HEK293T (cell line): Measurements from ENCODE around the gene C1QTNF6.

Experiments used
- CTCF ChIA-PET: fragments of 350-600 bp; formaldehyde crosslinking; extraction: SDS; loops from one replicate; lab custom pipeline; 2021; ENCODE audit warnings: antibody characterized with exemption, inconsistent platforms; lab: Yijun Ruan, JAX
- POLR2A ChIA-PET: fragments of 350-600 bp; formaldehyde crosslinking; extraction: SDS; loops from one replicate; lab custom pipeline; 2020; ENCODE audit warnings: antibody characterized with exemption, inconsistent platforms; lab: Yijun Ruan, JAX
- DNase-seq: peaks from one replicate; pipeline ENCODE4 v3.0.0; 2012; ENCODE audit warnings: mixed read lengths; ENCODE audit errors: extremely low spot score
- ARNT ChIP-seq: fragments of 450-650 bp; IDR thresholded peaks from 2 replicates; pipeline ENCODE4 v1.6.1; 2017; ENCODE audit warnings: mild to moderate bottlenecking
- BHLHE40 ChIP-seq: fragments of 450-650 bp; IDR thresholded peaks from 2 replicates; pipeline ENCODE4 v1.6.1; 2016; ENCODE audit warnings: mild to moderate bottlenecking, moderate library complexity, borderline replicate concordance
- CTBP1 ChIP-seq: fragments of 450-650 bp; IDR thresholded peaks from 2 replicates; pipeline ENCODE4 v1.6.1; 2016; ENCODE audit warnings: borderline replicate concordance
- ELF4 ChIP-seq: fragments of 450-650 bp; IDR thresholded peaks from 2 replicates; pipeline ENCODE4 v1.6.1; 2017; ENCODE audit warnings: antibody characterized with exemption
- FOXA1 ChIP-seq: fragments of 450-650 bp; IDR thresholded peaks from 2 replicates; pipeline ENCODE4 v1.6.1; 2016; ENCODE audit warnings: mild to moderate bottlenecking
- FOXK2 ChIP-seq: fragments of 450-650 bp; IDR thresholded peaks from 2 replicates; pipeline ENCODE4 v1.6.1; 2016; ENCODE audit warnings: mild to moderate bottlenecking
- FOXM1 ChIP-seq: fragments of 450-650 bp; IDR thresholded peaks from 2 replicates; pipeline ENCODE4 v1.6.1; 2017; ENCODE audit warnings: mild to moderate bottlenecking, borderline replicate concordance
- HDGF ChIP-seq: fragments of 450-650 bp; IDR thresholded peaks from 2 replicates; pipeline ENCODE4 v1.6.1; 2017; ENCODE audit warnings: antibody characterized with exemption, borderline replicate concordance
- L3MBTL2 ChIP-seq: fragments of 450-650 bp; conservative IDR thresholded peaks from 2 replicates; pipeline ENCODE4 v1.6.1; 2016; ENCODE audit warnings: mild to moderate bottlenecking
- LEF1 ChIP-seq: fragments of 450-650 bp; IDR thresholded peaks from 2 replicates; pipeline ENCODE4 v1.6.1; 2017; ENCODE audit warnings: mild to moderate bottlenecking, borderline replicate concordance
- NFRKB ChIP-seq: fragments of 450-650 bp; IDR thresholded peaks from 2 replicates; pipeline ENCODE4 v1.6.1; 2016; ENCODE audit warnings: mild to moderate bottlenecking, moderate library complexity
- SP1 ChIP-seq: fragments of 450-650 bp; IDR thresholded peaks from 2 replicates; pipeline ENCODE4 v1.6.1; 2017
- SUZ12 ChIP-seq: fragments of 450-650 bp; IDR thresholded peaks from 2 replicates; pipeline ENCODE4 v1.6.1; 2016; ENCODE audit warnings: mild to moderate bottlenecking
- TARDBP ChIP-seq: fragments of 450-650 bp; IDR thresholded peaks from 2 replicates; pipeline ENCODE4 v1.6.1; 2016
- ZNF384 ChIP-seq: fragments of 450-650 bp; IDR thresholded peaks from 2 replicates; pipeline ENCODE4 v1.6.1; 2016
- TF ChIP-seq, protein P1 (sequence below): fragments of 450-650 bp; IDR thresholded peaks from 2 replicates; pipeline ENCODE4 v1.6.1; 2016

The C1QTNF6 gene

DNA sequence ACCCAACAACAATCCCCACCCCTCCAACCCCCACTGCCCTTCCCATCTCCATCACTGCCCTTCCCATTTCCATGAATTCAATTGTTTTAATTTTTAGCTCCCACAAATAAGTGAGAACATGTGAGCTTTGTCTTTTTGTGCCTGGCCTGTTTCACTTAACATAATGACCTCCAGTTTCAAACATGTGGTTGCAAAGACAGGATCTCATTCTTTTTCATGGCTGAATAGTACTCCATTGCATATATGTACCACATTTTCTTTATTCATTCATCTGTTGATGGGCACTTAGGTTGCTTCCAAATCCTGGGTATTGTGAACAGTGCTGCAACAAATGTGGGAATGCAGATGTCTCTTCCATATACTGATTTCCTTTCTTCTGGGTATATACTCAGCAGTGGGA, 37.3 kb downstream of the C1QTNF6 start:
- CTCF ChIA-PET: no interaction called here
- DNase-seq: no peak
- POLR2A ChIA-PET: no interaction called here
- TF ChIP-seq SUZ12: no peak
- TF ChIP-seq BHLHE40: no peak
- TF ChIP-seq CTBP1: no peak
- no peak for TF ChIP-seq SP1
- TF ChIP-seq LEF1: no peak
- TF ChIP-seq, protein P1, sequence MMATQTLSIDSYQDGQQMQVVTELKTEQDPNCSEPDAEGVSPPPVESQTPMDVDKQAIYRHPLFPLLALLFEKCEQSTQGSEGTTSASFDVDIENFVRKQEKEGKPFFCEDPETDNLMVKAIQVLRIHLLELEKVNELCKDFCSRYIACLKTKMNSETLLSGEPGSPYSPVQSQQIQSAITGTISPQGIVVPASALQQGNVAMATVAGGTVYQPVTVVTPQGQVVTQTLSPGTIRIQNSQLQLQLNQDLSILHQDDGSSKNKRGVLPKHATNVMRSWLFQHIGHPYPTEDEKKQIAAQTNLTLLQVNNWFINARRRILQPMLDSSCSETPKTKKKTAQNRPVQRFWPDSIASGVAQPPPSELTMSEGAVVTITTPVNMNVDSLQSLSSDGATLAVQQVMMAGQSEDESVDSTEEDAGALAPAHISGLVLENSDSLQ: no peak
- no peak for TF ChIP-seq HDGF
- TF ChIP-seq ARNT: no peak
- no peak for TF ChIP-seq FOXK2
- TF ChIP-seq ZNF384: no peak

DNA sequence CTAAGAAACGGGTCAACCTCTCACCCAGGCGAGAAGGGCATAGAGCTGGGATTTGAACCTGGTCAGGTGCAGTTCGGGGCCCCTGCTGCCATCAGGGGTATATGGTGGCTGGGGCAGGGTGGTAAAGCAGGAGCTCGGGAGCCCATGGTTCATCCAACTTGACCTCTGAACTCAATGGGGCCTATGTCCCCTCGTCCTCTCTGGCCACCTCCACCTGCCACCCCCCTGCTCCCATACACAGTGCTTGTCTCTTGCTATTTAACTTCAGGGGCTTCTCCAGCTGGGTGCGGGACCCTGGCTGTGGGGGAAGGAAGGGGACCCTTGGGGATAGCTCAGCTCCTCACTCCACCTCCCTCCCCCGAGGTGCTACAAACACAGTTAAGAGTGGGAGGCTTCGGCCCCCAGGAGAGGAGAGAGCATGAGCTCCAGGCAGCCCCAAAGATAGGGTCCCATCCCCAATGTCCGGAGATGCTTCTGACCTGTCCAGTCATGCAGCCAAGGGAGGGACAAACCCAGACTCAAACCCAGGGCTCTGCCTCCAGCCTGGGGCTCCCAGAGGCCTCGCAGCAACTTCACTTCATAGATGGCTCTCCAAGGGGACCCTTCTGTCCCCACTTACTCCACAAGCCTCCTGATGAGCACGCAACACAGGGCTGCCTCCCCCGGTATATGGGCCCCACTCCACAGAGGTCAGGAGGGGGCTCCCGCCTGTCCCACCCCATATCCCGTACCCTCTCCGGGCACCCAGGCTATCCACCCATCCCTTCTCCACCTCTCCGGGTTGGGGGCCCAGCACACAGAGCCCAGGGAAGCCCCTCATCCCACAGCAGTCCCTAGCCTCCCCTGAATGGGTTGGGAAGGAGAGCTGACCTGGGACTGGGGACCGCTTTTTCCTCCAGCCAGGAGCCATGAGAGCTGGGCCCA, 39.0 kb downstream of the C1QTNF6 start:
- DNase-seq: no peak
- ChIA-PET POLR2A (interaction anchor here (1.4 kb wide), 1 partner anchor 29 kb away, joined by 3 read pairs; no protein-coding TSS in a partner anchor), CTCF (no interaction called here)
- TF ChIP-seq L3MBTL2: no peak
- TF ChIP-seq FOXM1: no peak
- TF ChIP-seq LEF1: no peak
- no peak for TF ChIP-seq ARNT
- TF ChIP-seq FOXK2: no peak

DNA sequence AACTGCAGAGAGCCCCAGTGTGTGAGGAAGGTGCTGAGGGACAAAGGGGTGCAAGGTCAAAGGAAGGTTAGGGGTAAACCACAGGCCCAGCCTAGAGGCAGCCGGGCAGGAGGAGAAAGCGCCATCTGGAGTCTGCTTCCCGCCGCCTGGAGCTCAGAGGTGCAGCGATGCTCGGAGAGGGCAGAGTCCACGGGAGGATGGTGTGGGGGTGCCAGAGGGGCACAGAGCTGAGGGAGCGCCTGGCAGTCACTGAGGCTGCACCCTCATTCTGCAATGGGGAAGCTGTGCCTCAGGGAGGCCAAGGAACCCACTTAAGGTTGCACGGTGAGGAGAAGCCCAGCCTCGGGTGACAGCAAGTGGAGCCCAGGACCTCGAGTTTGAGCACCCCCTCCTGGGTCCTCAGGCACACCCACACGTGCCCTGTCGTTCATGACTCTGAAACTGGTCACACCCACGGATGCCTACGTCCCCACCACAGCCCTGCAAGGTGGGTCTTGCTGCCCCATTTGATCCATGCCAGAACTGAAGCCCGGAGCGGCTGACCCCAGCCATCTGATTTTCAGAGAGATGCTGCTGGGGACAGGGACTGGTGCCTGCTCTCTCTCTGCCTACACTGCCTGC, 39.9 kb downstream of the C1QTNF6 start:
- TF ChIP-seq, protein P1: no peak
- TF ChIP-seq ELF4 (no peak), HDGF (no peak), FOXA1 (no peak), FOXM1 (no peak), CTBP1 (no peak), SUZ12 (no peak), ARNT (no peak), NFRKB (no peak), ZNF384 (no peak), BHLHE40 (no peak), FOXK2 (no peak), LEF1 (no peak), TARDBP (no peak), SP1 (no peak), L3MBTL2 (no peak)
- ChIA-PET POLR2A (interaction anchor here (1.4 kb wide), 1 partner anchor 30 kb away, joined by 3 read pairs; no protein-coding TSS in a partner anchor), CTCF (no interaction called here)
- no peak for DNase-seq

DNA sequence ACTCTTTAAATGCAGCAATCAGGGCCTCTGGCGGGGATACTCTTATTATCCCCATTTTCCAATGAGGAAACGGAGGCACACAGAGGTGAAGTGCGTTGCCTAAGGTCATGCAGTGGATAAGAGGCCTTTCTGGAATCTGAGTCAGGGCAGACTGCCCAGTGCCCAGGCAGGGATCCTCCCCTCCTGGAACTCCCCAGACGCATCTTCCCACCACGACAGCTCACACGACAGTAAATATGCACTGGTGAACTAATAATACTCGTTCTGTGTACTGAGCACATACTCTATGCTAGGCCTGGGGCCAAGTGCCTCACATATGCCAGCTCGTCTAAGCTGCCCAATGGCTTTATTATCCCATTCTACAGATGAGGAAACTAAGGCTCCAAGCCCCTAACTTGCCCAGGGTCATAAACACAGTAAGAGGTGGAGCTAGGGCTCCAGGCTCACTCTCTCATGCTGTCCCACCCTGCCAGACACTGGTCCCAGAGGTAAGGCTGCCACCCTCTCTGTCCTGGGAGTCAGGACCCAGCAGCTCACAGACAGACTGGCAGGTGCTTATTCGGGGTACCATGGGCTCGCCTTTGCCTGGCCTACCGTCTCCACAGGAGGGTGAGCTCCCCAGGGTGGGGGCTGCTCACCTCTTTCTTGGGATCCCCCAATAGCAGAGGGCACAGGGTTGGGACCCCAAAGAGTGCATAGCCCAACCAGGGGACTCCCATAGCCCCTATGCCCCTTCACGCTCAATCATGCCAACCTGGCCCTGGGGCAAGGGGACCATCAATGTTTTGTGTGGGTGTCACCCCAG, 40.7 kb downstream of the C1QTNF6 start:
- no peak for TF ChIP-seq NFRKB
- no peak for TF ChIP-seq LEF1
- TF ChIP-seq, protein P1: no peak
- TF ChIP-seq ELF4: no peak
- no peak for TF ChIP-seq ARNT
- TF ChIP-seq SUZ12: no peak
- no peak for TF ChIP-seq CTBP1
- TF ChIP-seq FOXA1: no peak
- POLR2A ChIA-PET: no interaction called here
- no peak for DNase-seq
- CTCF ChIA-PET: interaction anchor here (0.6 kb wide), 1 partner anchor 808 kb away, joined by 3 read pairs; no protein-coding TSS in a partner anchor

DNA sequence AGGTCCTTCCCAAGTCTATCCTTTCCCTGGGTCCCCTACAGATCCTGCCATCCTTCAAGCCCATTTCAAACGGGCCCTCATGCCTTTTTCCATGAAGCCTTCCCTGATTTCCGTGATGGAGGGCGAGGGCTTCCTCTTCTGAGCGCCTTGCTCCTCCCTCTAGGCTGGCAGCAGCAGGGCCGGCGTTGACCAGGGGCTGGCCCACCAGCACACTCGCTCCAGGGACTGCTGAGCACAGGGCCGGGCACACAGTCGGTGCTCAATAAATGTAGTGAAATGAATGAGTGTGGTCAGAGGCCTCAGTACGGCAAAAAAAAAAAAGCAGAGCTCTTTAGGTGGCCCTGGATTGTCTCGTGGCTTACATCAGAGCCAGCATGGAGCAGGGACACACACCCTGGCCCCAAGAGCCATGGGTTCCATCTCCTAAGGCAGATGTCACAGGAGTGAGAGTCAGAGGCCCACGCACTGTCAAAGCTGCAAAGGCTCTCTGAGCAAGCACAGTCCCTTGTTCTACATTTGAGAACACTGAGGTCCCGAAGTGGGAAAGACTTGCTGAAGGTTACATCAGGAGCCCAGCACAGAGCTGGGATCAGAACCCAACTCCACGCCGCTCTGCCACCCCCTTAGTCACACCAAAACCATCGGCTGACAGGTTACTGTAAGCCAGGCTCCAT, 41.4 kb downstream of the C1QTNF6 start:
- ChIA-PET POLR2A (no interaction called here), CTCF (interaction anchor here (0.6 kb wide), 1 partner anchor 808 kb away, joined by 3 read pairs; no protein-coding TSS in a partner anchor)
- TF ChIP-seq FOXK2 (no peak), SUZ12 (no peak), FOXA1 (no peak), FOXM1 (no peak), BHLHE40 (no peak), L3MBTL2 (no peak), ARNT (no peak), CTBP1 (no peak)
- no peak for DNase-seq
